OCI-LY1 (cell line): ENCODE results near the gene CRKL.

Source experiments
- H2AFZ ChIP-seq: fragments of 200-600 bp; sonication (generic), shearing (Covaris generic); 2 replicates; pipeline ENCODE4 v1.6.0; 2014; ENCODE audit warnings: antibody characterized with exemption, mild to moderate bottlenecking, low read length
- H3F3A ChIP-seq: fragments of 200-600 bp; sonication (generic), shearing (Covaris generic); 2 replicates; pipeline ENCODE4 v1.6.0; 2014; ENCODE audit warnings: mild to moderate bottlenecking, antibody characterized with exemption, low read length, moderate library complexity; ENCODE audit not compliant: insufficient read depth
- H3K27ac ChIP-seq: fragments of 200-600 bp; sonication (generic); 2 replicates; pipeline ENCODE4 v1.5.1; 2014; ENCODE audit warnings: low read length, mixed run types, mild to moderate bottlenecking, low read depth; ENCODE audit not compliant: poor library complexity, severe bottlenecking
- H3K27me3 ChIP-seq: fragments of 200-600 bp; sonication (generic); 2 replicates; pipeline ENCODE4 v1.6.0; 2014; ENCODE audit warnings: antibody characterized with exemption, mild to moderate bottlenecking, low read length, moderate library complexity; ENCODE audit not compliant: insufficient read depth
- H3K36me3 ChIP-seq: fragments of 200-600 bp; sonication (generic); 2 replicates; pipeline ENCODE4 v1.6.1; 2014; ENCODE audit warnings: mild to moderate bottlenecking, antibody characterized with exemption, low read length, moderate library complexity, mixed read lengths; ENCODE audit not compliant: insufficient read depth
- H3K4me1 ChIP-seq: fragments of 200-600 bp; sonication (generic); 2 replicates; pipeline ENCODE4 v1.5.1; 2014; ENCODE audit warnings: mild to moderate bottlenecking, low read length, moderate library complexity; ENCODE audit not compliant: insufficient read depth, severe bottlenecking
- H3K4me2 ChIP-seq: fragments of 200-600 bp; sonication (generic), shearing (Covaris generic); 2 replicates; pipeline ENCODE4 v1.6.1; 2014; ENCODE audit warnings: low read length
- H3K4me3 ChIP-seq: fragments of 200-600 bp; sonication (generic); 2 replicates; pipeline ENCODE4 v1.5.1; 2014; ENCODE audit warnings: low read length, low read depth, mild to moderate bottlenecking, mixed read lengths; ENCODE audit not compliant: poor library complexity, severe bottlenecking
- H3K79me2 ChIP-seq: fragments of 200-600 bp; shearing (Covaris generic); 2 replicates; pipeline ENCODE4 v1.6.1; 2016; ENCODE audit warnings: mixed run types, low read length, mixed read lengths; ENCODE audit not compliant: insufficient read depth
- H3K9ac ChIP-seq: fragments of 200-600 bp; sonication (generic), shearing (Covaris generic); 2 replicates; pipeline ENCODE4 v1.6.1; 2014; ENCODE audit warnings: mild to moderate bottlenecking, low read length, mixed read lengths
- H3K9me2 ChIP-seq: fragments of 200-600 bp; sonication (generic), shearing (Covaris generic); 2 replicates; pipeline ENCODE4 v1.6.1; 2014; ENCODE audit warnings: low read depth, mild to moderate bottlenecking, low read length, mixed read lengths
- H3K9me3 ChIP-seq: fragments of 200-600 bp; shearing (Covaris generic); 2 replicates; pipeline ENCODE4 v1.6.1; 2014; ENCODE audit warnings: low read length, mixed read lengths
- H4K20me1 ChIP-seq: fragments of 200-600 bp; sonication (generic), shearing (Covaris generic); 2 replicates; pipeline ENCODE4 v1.6.0; 2016; ENCODE audit warnings: mild to moderate bottlenecking, low read length; ENCODE audit not compliant: insufficient read depth
- EZH2 ChIP-seq: fragments of 200-600 bp; sonication (generic), shearing (Covaris generic); IDR thresholded peaks from 2 replicates; pipeline ENCODE4 v1.8.0; 2017; ENCODE audit warnings: borderline replicate concordance, mixed run types, mild to moderate bottlenecking, antibody characterized with exemption, low read length, moderate library complexity, mixed read lengths
- TF ChIP-seq, protein P1 (sequence below): fragments of 200-600 bp; sonication (generic), shearing (Covaris generic); IDR thresholded peaks from 2 replicates; pipeline ENCODE4 v1.5.1; 2017; ENCODE audit warnings: mild to moderate bottlenecking, antibody characterized with exemption, low read length, moderate library complexity, mixed read lengths

CRKL gene

DNA sequence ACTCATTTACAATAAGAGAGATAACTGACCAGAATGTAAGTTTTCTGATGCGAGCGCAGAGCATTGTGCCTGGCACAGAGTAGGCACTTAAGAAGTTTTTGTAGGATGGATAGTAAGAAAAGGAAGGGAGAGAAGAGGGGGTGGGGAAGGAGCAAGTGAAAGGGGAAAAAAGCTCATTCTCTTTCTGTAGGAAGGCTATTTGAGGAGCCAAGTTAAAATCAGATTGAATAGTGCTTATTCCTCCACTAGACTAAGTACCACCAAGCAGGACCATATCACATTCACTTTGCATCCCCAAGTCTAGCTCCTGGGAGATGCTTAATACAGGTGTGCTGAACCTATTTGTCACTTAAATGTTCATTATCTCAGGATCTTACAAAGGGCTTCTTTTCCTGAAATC lies 14.1 kb upstream of the CRKL start:
- Histone ChIP-seq H3K4me2 (no peak overlapping the region), H3F3A (no peaks in the 10 kb centered on the region), H4K20me1 (no peaks in the 10 kb centered on the region), H3K79me2 (no peaks in the 10 kb centered on the region), H3K4me1 (no peaks in the 10 kb centered on the region), H3K9me2 (no peaks in the 10 kb centered on the region), H3K36me3 (no peaks in the 10 kb centered on the region), H3K27ac (no peak overlapping the region), H3K9ac (no peak overlapping the region), H3K9me3 (no peaks in the 10 kb centered on the region), H3K27me3 (no peaks in the 10 kb centered on the region), H2AFZ (no peak overlapping the region), H3K4me3 (no peak overlapping the region)
- TF ChIP-seq EZH2, result no peak
- TF ChIP-seq, protein P1, sequence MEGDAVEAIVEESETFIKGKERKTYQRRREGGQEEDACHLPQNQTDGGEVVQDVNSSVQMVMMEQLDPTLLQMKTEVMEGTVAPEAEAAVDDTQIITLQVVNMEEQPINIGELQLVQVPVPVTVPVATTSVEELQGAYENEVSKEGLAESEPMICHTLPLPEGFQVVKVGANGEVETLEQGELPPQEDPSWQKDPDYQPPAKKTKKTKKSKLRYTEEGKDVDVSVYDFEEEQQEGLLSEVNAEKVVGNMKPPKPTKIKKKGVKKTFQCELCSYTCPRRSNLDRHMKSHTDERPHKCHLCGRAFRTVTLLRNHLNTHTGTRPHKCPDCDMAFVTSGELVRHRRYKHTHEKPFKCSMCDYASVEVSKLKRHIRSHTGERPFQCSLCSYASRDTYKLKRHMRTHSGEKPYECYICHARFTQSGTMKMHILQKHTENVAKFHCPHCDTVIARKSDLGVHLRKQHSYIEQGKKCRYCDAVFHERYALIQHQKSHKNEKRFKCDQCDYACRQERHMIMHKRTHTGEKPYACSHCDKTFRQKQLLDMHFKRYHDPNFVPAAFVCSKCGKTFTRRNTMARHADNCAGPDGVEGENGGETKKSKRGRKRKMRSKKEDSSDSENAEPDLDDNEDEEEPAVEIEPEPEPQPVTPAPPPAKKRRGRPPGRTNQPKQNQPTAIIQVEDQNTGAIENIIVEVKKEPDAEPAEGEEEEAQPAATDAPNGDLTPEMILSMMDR, result no peak

DNA sequence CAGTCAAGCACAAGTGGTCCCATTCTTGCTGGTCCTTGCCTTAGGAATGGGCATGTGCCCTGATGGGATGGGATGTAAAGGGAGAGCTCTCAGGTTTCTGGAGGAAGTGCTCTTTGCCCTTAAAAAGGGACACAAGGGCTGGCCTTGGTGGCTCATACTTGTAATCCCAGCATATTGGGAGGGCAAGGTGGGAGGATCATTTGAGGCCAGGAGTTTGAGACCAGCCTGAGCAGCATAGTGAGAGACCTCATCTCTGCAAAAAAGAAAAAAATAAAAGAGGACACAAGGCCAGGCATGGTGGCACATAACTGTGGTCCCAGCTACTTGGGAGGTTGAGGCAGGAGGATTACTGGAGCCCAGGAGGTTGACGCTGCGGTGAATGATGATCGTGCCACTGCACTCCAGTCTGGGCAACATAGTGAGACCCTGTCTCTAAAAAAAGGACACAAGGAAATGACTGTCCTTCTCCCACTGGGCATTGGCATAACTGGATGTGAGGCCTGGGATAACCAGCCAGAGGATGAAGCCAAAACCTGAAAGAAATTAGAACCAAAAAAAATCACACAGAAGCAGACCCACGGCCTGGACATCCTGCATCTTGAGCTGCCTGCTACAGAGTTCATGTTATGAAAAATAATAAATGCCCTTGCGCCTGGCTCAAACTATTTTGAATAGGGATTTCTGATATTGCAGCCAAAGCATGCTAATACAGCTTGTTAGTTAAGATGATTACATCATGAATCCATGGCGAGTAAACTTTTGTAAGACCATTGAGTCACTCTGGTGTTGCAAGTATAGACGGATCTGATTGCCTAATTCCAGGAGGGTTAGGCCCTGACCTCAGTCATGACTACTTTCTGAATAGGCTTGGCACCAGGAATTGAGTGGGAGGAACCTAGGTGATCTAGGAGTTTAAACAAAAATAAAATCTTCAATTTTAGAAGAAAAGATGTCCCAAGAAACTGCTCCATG lies 12.9 kb upstream of the CRKL start:
- no peak overlapping the region for H3K4me2 ChIP-seq

DNA sequence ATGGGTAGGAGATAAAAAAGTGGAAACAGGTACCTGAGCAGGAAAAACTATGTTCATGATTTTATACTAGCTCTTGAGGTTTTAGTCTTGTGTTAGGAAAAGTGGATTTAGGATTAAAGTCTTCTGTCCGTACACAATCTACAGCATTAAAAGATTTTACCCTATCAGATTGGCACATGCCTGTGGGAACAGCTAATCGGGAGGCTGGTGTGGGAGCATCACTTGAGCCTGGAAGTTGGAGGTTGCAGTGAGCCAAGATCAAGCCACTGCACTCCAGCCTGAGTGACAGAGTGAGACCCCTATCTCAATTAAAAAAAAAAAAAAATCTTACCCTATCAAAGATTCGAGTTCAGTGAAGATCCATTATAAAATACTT lies 12.2 kb upstream of the CRKL start:
- Histone ChIP-seq H3K9me2 (no peaks in the 10 kb centered on the region), H3F3A (no peaks in the 10 kb centered on the region), H3K4me2 (no peak overlapping the region), H4K20me1 (no peaks in the 10 kb centered on the region), H2AFZ (no peak overlapping the region), H3K27ac (no peak overlapping the region), H3K27me3 (no peaks in the 10 kb centered on the region), H3K36me3 (no peaks in the 10 kb centered on the region), H3K4me3 (no peak overlapping the region), H3K4me1 (no peaks in the 10 kb centered on the region), H3K9me3 (no peaks in the 10 kb centered on the region), H3K9ac (no peak overlapping the region), H3K79me2 (no peaks in the 10 kb centered on the region)
- TF ChIP-seq, protein P1, result no peak
- no peak for TF ChIP-seq EZH2

More for the DNA sequence above, 12.9 kb upstream of the CRKL start:
- no peaks in the 10 kb centered on the region for H3K27me3 ChIP-seq
- no peak overlapping the region for H3K4me3 ChIP-seq
- no peaks in the 10 kb centered on the region for H4K20me1 ChIP-seq
- no peak overlapping the region for H3K27ac ChIP-seq
- no peaks in the 10 kb centered on the region for H3K36me3 ChIP-seq
- H3K4me1 ChIP-seq, result no peaks in the 10 kb centered on the region
- H3K9me3 ChIP-seq, result no peaks in the 10 kb centered on the region
- no peaks in the 10 kb centered on the region for H3K79me2 ChIP-seq
- no peak overlapping the region for H2AFZ ChIP-seq
- H3K9me2 ChIP-seq, result no peaks in the 10 kb centered on the region
- no peak for TF ChIP-seq EZH2
- TF ChIP-seq, protein P1, result no peak
- H3K9ac ChIP-seq, result no peak overlapping the region
- H3F3A ChIP-seq, result no peaks in the 10 kb centered on the region
